GM21786 (cell line): Measurements from ENCODE around the gene GAREM2.
A peak's percentile ranks its signal among the peaks of the same experiment; 100 is the strongest.

Experiments
- ATAC-seq: cut with Tn5 transposase; IDR thresholded peaks from one replicate; pipeline ENCODE4 v1.9.1; 2021; ENCODE audit not compliant: unreplicated experiment

GAREM2 gene

GRCh38 chr2:26169681-26170414, 3.0 kb upstream of the GAREM2 start:
- ATAC-seq: no peak

DNA sequence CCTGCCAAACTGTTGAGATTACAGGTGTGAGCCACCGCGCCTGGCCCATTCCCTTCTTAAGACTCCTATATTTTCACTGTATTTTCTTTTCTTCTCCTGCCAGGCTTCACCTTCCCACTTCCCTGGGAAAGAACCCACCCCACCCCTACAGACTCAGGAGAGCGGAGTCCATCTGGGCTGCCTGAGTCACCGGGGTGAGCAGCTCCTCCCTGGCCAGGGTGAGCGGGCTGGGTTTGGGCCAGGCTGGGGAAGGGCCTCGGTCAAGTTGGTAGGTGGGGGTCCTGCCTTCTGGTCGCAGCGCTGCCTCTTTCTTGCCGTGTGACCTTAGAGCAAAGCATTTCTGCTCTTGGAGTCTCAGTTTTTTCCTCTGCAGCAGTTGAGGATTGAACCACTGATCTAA, 2.1 kb upstream of the GAREM2 start:
- ATAC-seq: no peak

DNA sequence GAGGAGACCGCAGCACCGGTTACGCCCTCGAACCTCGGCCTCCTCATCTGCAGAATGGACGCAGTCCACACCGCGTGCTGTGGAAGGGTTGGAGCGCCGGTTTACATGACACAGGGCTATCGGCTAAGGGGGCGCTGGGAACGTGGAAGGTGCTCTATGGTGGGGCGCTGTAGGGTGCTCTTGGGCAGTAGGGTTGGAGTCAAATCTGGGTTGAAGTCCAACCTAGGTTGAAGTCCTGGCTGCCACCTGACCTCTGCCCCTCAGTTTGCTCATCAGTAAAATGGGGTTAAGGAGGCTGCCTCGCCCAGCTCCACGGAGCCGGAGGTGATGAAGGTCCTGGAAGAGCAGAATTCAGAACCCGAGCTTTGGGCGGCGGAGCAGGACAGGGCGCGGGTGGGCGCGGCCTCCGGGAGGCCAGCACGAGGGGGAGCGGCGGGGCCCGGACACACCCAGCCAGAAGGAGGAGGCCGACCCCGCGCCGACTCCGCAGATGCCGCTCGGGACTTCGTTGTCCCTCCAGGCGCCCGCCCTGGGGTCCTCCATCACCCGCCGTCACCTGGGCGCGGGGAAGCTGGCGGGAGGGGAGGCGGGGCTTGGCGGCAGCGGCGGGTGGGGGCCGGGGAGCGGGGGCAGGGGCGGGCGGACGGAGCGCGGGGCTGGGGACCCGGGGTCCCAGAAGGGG, 558 bp upstream of the GAREM2 start:
- ATAC-seq: no peak

DNA sequence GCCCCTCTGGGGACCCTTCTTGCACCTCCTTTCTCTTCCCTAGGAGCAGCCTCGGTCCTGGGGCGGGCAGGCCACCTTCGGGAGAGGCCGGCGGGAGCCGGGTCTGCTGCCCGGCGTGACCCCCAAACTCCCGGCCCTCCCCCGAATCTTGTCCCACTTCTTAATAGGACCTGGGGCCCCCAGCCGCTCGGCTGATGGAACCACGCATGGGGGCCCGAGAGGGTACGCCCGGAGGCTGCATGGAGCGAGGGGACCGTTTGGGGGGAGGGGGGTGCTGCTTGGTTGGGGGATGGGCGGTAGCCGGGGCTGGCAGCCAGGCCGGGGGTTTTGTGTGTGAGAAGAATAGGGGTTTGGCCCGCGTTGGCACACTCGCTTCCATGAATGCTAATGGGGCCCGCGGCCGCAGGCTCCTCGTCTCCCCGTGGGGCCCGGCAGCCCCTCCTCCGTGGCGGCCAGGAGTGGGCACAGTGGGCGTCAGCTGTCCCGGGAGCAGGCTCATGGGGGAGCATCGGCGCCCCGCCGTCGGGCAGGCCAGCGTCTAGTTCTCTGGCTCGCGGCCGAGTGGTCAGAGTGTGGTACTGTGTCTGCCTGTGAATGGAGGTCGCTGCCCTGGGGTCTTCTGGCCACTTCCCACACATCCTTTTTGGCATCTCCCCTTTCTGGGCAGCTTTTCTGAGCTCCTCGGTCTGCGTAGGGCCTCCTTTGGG, 1.0 kb downstream of the GAREM2 start:
- no peak for ATAC-seq

GRCh38 chr2:26174691-26175465, 2.0 kb downstream of the GAREM2 start:
- no peak for ATAC-seq

DNA sequence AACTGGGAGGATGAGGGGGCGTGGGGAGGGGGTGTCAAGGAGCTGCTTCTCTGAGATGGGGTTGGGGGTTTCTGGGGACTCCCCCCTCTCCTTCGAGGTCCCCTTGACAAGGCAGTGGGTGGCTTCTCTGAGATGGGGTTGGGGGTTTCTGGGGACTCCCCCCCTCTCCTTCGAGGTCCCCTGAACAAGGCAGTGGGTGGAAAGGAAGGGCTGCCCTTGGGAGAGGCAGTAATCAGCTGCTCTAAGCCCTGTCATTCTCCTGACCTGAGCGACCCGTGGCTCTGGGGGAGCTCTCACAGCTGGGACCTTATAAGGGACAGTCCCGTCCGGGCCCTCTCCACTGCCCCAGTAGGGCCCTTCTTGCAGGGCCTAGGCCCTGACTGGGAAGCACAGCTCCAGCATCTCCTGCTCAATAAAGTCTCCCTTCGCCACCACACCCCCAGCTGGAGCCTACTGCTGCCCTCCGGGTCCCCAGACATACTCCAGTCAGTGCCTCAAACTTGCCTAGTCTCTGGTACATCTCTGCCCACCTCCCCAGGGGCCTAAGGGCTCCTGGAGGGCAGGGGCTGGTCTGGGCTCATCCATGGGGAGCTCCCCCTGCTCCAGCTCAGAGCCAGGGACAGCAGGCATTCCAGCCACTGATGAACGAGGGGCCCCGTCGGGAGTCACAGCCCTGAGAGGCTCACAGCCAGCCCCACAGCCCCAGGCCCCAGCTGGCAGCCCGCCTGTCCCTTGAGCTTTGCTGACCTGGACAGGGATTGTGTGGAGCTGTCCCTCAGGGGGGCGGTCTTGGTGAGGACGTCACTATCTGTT, 2.8 kb downstream of the GAREM2 start:
- no peak for ATAC-seq

DNA sequence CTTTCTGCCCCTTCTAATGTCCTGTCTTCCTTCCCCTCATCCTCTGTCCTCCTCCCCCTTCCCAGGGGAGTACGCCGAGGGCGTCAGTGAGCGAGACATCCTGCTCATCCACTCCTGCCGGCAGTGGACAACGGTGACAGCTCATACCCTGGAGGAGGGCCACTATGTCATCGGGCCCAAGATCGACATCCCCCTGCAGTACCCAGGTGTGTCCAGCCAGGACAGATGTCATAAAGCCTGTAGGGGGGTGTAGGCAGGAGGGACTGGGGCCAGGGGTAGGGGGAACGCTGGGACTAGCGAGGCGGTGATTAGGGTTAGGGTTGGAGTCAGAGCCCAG, 3.4 kb downstream of the GAREM2 start:
- no peak for ATAC-seq

GRCh38 chr2:26177122-26177521, 4.2 kb downstream of the GAREM2 start:
- no peak for ATAC-seq

DNA sequence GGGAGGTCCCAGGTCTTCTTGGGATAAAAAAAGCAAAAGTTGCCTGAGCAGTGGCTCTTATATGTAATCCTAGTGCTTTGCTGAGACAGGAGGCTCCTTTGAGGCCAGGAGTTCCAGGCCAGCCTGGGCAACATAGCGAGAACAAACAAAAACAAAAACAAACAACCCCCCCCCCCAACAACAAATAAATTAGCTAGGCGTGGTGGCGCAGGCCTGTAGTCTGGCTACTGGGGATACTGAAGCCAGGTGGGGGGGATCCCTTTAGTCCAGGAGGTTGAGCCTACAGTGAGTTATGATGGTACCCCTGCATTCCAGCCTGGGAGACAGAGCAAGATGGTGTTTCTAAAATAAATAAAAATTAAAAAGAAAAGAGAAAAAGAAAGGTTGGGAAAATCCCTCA, 5.4 kb downstream of the GAREM2 start:
- no peak for ATAC-seq

DNA sequence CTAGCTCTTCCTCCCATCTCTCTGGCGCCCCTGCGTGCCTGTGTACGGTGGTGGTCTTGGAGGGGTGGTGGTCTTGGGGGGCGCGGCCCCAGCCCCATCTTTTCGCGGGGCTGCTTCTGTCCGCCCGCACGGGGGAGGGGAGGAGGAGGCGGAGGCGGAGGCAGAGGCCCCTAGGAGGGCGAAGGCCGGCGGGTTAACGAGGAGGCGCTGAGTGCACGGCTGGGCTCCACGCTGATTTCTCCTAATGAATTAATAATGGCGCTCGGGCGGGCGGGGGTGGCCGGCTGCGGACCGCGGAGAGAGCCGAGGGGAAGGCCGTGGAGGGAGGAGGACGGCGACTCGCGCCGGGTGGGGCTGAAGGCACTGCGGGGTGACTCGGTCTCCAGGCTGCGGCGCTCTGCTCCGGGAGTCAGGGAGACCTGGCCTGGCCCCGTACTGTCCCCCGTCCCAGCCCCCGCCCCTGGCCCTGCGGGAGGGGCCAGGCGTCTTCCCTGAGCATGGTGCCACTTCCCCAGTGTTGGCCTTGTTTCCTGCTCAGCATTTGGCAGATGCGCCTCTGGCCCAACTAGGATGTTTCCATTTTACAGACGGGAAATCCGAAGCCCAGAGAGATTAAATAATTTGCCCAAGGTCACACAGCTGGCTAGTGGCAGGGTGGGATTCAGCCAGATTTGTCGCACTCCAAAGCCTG, 6.0 kb downstream of the GAREM2 start:
- ATAC-seq: no peak

GRCh38 chr2:26179446-26179913, 6.6 kb downstream of the GAREM2 start:
- no peak for ATAC-seq

DNA sequence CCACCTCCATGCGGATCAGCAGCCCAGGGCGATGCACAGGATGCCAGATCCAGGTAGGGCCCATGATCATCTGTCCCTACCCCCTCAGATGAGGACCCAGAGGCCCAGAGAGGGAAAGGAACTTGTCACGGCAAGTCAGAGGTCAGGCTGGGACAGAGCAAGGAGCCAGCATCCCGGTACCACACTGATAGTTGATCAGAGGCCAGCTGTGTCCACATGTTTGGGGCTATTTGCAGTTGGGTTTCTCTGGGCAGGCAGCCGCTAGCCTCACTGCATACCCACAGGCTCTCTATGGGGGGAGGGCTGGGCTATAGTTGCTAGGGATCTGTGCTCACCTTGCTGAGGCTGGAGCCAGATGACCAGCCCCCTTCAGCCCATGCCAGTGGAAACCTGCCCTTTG, 9.6 kb downstream of the GAREM2 start:
- ATAC-seq: no peak

DNA sequence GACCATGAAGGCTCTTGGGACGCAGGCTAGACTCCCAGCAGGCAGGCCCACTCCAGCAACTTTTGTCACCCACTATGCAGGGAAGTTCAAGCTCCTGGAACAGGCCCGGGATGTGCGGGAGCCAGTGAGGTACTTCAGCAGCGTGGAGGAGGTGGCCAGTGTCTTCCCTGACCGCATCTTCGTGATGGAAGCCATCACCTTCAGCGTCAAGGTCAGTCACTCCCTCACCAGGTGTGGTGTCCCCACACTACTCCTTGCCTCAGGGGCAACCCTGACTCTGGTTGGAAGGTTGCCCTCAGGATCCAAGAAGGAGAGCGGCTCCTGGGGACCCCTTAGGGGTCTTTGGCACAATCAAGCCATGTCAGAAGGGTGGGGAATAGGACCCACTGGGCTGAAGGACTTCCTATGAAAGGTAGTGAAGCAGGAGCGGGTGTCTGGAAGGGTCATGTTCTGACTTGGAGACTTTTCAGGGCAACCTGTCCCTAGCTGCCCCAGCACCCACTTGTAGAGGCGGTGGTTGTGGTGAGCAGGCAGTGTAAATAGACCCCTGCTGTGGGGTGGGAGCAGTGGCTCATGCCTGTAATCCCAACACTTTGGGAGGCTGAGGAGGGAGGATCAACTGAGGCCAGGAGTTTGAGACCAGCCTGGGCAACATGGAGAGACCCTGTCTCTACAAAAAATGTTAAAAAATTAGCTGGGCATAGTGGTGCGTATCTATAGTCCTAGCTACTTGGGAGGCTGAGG, 10.2 kb downstream of the GAREM2 start:
- no peak for ATAC-seq

- no peak for ATAC-seq
Measured at GRCh38 chr2:26184121-26184520, 11.2 kb downstream of the GAREM2 start.

DNA sequence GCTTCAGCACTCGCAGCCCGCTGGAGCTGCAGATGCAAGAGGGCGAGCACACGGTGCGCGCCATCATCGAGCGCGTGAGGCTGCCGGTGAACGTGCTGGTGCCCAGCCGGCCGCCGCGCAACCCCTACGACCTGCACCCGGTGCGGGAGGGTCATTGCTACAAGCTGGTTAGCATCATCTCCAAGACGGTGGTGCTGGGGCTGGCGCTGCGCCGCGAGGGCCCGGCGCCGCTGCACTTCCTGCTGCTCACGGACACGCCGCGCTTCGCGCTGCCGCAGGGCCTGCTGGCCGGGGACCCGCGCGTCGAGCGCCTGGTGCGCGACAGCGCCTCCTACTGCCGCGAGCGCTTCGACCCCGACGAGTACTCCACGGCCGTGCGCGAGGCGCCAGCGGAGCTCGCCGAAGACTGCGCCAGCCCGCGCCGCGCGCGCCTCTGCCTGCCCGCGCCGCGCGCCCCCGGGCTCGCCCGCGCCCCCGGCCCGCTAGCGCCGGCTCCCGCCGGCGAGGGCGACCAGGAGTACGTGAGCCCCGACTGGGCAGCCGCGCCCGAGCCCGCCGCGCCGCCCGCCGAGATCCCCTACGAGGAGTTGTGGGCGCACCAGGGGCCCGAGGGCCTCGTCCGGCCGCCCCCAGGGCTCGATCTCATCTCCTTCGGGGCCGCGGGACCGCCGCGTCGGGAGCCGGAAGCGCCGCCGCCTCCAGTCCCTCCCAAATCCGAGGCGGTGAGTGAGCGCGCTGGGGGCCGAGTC, 11.8 kb downstream of the GAREM2 start:
- ATAC-seq: peak; percentile 75

DNA sequence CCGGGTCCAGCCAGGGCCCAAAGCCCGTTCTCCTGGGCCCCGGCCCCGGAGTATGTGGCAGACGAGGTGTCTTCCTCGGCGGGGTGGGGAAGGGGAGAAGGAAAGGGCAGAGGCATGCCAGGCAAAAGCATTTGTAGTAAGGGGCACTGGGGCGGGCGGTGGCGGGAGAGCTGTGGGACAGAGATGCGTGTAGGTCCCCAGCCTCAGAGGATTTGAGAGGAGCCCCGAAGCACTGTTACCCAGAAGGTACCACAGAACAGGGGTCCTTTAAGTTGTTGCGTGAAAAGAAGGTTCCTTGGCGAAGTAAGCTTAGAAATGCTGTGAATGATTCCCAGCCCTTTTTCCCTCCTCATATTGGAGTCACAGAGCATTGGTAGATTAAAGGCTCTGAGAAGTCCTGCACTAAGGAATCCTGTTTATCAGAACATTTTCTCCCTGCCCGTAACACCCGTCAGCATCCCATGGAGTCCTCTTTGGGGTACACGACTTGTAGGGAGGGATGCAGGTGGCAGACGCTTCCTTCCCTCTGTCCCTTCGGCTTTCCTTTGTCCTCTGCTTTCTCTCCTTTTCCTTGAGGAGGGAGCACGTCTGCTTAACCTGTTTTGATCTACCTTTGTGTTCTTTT, 12.5 kb downstream of the GAREM2 start:
- no peak for ATAC-seq

GRCh38 chr2:26185954-26186770, 13.3 kb downstream of the GAREM2 start:
- no peak for ATAC-seq
